GM20000 (cell line): ENCODE results near the gene GPR55.

Experiments used
- DNase-seq: peaks from one replicate; pipeline ENCODE4 v3.0.0; 2012; ENCODE audit warnings: low spot score
- CTCF ChIP-seq: IDR thresholded peaks from 2 replicates; pipeline ENCODE4 v1.5.1; 2012; ENCODE audit warnings: mild to moderate bottlenecking, control low read depth; ENCODE audit errors: extremely low read depth, missing control alignments

GPR55 gene

GRCh38 chr2:230949966-230950873 is 25.2 kb upstream of the GPR55 start:
- no peak for TF ChIP-seq CTCF
- peak; percentile 61 for DNase-seq

GRCh38 chr2:230947908-230948365 is 22.9 kb upstream of the GPR55 start:
- peak; percentile 53 for DNase-seq

GRCh38 chr2:230947235-230947576 is 22.2 kb upstream of the GPR55 start:
- no peak for TF ChIP-seq CTCF
- no peak for DNase-seq

More at GRCh38 chr2:230947908-230948365, 22.9 kb upstream of the GPR55 start:
- no peak for TF ChIP-seq CTCF

DNA sequence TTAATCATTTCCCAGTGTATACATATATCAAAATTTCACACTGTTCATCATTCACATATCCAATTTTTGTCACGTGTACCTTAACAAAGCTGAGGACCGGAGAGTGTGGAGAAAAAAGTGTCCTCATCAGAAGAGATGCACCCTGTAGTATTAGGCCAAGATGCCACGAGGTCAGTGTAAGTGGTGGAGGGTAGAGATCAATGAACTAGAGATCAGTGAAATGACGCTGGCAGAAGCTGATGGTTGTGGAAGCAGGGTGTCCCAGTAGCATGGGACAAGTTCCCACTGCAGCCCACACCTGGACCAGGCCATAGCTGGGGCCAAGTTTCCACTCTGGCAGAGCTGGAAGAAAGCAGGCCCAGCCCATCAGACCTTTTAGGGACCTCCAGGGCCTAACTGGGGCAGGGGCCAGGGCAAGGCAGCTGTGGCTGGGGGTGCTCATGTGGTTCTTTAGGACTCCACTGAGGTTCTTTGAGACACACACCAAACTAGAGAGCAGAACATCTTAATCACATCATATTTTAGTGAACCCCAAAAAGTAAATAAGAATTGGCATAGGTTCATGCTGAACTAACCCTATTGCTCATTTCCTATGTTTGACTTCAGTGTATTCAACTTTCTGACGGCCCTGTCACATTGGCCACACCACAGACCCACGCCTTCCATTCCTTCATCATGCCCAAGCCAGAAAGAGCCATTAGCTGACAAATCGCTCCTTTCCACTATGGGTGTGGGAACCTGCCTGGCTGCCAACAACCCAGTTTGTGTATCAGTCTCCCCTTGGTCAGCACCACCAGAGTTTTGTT is 21.6 kb upstream of the GPR55 start:
- DNase-seq: no peak
- TF ChIP-seq CTCF: no peak

GRCh38 chr2:230944757-230945372 is 19.8 kb upstream of the GPR55 start:
- DNase-seq: no peak
- no peak for TF ChIP-seq CTCF

GRCh38 chr2:230944123-230944653 is 19.1 kb upstream of the GPR55 start:
- DNase-seq: peak; percentile 78
- no peak for TF ChIP-seq CTCF
